ENCODE measurements around the gene TBC1D9B. TPM values are rescaled to one million over a fixed set of nuclear protein-coding genes. Genes with fewer than 3 reads are reported as not detected.

Gene TBC1D9B
- total RNA-seq, 2 donors from 2014 or later = 89.3 to 136 TPM

- peaks cover 7% of the 10 kb centered on the region for H3K4me1 ChIP-seq
- H3K9ac ChIP-seq (ENCODE audit: low read depth in 2 of 2, low read length in 2 of 2) = no peak overlapping the region
- intact Hi-C loops (cut with DNase I) = loop anchor here (10.0 kb wide), 1 partner anchor 98 kb away; the partner anchor contains the start of gene MGAT4B
- H3K36me3 ChIP-seq = peaks cover 9% of the 10 kb centered on the region
- no peak for TF ChIP-seq CTCF (IDR thresholded peaks at IDR 0.05)
- H3K27me3 ChIP-seq = no peaks in the 10 kb centered on the region
- H3K27ac ChIP-seq = no peak overlapping the region
- DNase-seq = no peak
- no peaks in the 10 kb centered on the region for H3K9me3 ChIP-seq
- H3K4me3 ChIP-seq = no peak overlapping the region
These were observed 4.9 kb downstream of the TBC1D9B start for GRCh38 chr5:179902763-179903158.

GRCh38 chr5:179901915-179902762 lies 5.6 kb downstream of the TBC1D9B start:
- H3K9me3 ChIP-seq = no peaks in the 10 kb centered on the region
- H3K4me1 ChIP-seq = peaks cover 7% of the 10 kb centered on the region
- H3K9ac ChIP-seq (ENCODE audit: low read depth in 2 of 2, low read length in 2 of 2) = no peak overlapping the region
- DNase-seq = no peak
- no peaks in the 10 kb centered on the region for H3K27me3 ChIP-seq
- H3K4me3 ChIP-seq = no peak overlapping the region
- peaks cover 9% of the 10 kb centered on the region for H3K36me3 ChIP-seq
- intact Hi-C loops (cut with DNase I) = loop anchor here (10.0 kb wide), 1 partner anchor 97 kb away; the partner anchor contains the start of gene MGAT4B
- no peak overlapping the region for H3K27ac ChIP-seq
- no peak for TF ChIP-seq CTCF (IDR thresholded peaks at IDR 0.05)

- no peak overlapping the region for H3K4me3 ChIP-seq
- H3K9me3 ChIP-seq = no peaks in the 10 kb centered on the region
- no peak for DNase-seq
- peaks cover 9% of the 10 kb centered on the region for H3K36me3 ChIP-seq
- no peak overlapping the region for H3K9ac ChIP-seq (ENCODE audit: low read depth in 2 of 2, low read length in 2 of 2)
- TF ChIP-seq CTCF (IDR thresholded peaks at IDR 0.05) = no peak
- H3K27me3 ChIP-seq = no peaks in the 10 kb centered on the region
- H3K27ac ChIP-seq = no peak overlapping the region
- intact Hi-C loops (cut with DNase I) = loop anchor here (10.0 kb wide), 1 partner anchor 97 kb away; the partner anchor contains the start of gene MGAT4B
- peaks cover 4% of the 10 kb centered on the region for H3K4me1 ChIP-seq
These were observed 6.2 kb downstream of the TBC1D9B start for GRCh38 chr5:179901462-179901861.

GRCh38 chr5:179900711-179901110 lies 7.0 kb downstream of the TBC1D9B start:
- Histone ChIP-seq H3K27ac (no peak overlapping the region), H3K4me1 (no peaks in the 10 kb centered on the region), H3K4me3 (no peak overlapping the region), H3K9me3 (no peaks in the 10 kb centered on the region), H3K27me3 (no peaks in the 10 kb centered on the region), H3K9ac (ENCODE audit: low read depth in 2 of 2, low read length in 2 of 2) (no peak overlapping the region), H3K36me3 (peaks cover 9% of the 10 kb centered on the region)
- DNase-seq = no peak
- intact Hi-C loops (cut with DNase I) = loop anchor here (10.0 kb wide), 1 partner anchor 96 kb away; the partner anchor contains the start of gene MGAT4B
- no peak for TF ChIP-seq CTCF (IDR thresholded peaks at IDR 0.05)

- no peak for TF ChIP-seq CTCF (IDR thresholded peaks at IDR 0.05)
- Histone ChIP-seq H3K9ac (ENCODE audit: low read depth in 2 of 2, low read length in 2 of 2) (no peak overlapping the region), H3K4me3 (no peak overlapping the region), H3K9me3 (no peaks in the 10 kb centered on the region), H3K36me3 (peaks cover 9% of the 10 kb centered on the region), H3K4me1 (no peaks in the 10 kb centered on the region), H3K27me3 (no peaks in the 10 kb centered on the region), H3K27ac (no peak overlapping the region)
- intact Hi-C loops (cut with DNase I) = loop anchor here (10.0 kb wide), 1 partner anchor 95 kb away; the partner anchor contains the start of gene MGAT4B
- DNase-seq = no peak
These were observed 7.5 kb downstream of the TBC1D9B start for GRCh38 chr5:179900206-179900605.
